GM11168 (cell line): Measurements from ENCODE around the gene SALL3.

Source experiments
- in situ Hi-C: fragments of 300-500 bp; cut with MboI; formaldehyde crosslinking; loops from one replicate; pipeline ENCODE4 v1.12.0; 2022; ENCODE audit warnings: low sequenced_read_pairs; ENCODE audit not compliant: unreplicated experiment

SALL3 gene

DNA sequence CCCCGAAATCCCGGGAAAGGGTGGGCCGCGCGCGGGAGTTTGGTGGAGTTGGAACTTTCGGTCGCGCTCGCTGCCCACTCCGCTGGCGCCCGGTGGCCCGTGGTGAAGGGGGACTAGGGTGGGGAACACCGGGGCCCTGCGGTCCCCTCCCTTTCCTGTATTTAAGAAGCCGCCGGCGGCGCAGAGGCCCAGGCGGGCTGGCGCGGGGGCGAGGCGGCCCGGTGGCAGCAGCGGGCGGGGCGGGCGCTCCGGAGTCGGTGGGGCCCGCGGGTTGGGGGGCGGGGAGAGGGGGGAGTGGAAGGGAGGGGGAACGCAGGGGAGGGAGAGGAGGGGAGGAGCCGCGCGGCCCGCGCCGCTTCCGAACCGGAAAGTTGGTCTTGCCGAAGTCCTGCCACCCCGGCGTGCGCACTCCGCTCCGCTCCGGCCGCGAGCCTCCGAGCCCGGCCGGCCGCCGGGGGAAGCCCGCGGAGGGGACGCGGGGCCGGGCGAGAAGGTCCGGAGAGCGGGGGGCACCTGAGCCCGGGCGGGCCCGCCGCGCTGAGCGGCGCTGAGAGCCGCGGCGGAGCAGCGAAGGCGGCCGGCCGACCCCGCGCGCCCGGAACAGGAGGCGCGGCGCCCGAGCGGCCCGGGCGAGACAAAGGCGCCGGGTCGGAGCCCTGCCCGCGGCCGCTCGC is 425 bp upstream of the SALL3 start:
- in situ Hi-C loops = no loop called here

DNA sequence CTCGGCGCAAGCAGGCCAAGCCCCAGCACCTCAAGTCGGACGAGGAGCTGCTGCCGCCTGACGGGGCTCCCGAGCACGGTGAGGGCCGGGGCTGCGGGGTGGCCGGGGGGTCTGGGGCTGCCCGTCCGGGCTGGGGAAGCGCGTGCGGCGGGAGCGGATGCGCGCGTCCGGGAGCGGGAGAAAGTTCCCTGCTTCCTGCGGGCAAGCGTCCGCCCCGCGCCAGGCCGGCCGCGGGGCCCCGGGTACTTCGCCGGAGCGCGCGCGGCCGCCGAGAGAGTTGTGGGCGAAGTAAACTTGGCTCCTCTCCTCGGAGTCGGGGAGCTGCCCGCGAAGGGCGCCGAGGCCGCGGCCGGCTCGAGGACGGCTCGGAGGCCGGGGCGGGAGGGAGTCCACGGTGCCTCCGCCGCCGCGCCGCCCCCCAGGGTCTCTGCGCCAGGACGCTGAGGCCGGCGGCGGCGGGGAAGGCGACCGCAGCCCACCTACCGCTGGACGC is 707 bp downstream of the SALL3 start:
- in situ Hi-C loops = no loop called here

DNA sequence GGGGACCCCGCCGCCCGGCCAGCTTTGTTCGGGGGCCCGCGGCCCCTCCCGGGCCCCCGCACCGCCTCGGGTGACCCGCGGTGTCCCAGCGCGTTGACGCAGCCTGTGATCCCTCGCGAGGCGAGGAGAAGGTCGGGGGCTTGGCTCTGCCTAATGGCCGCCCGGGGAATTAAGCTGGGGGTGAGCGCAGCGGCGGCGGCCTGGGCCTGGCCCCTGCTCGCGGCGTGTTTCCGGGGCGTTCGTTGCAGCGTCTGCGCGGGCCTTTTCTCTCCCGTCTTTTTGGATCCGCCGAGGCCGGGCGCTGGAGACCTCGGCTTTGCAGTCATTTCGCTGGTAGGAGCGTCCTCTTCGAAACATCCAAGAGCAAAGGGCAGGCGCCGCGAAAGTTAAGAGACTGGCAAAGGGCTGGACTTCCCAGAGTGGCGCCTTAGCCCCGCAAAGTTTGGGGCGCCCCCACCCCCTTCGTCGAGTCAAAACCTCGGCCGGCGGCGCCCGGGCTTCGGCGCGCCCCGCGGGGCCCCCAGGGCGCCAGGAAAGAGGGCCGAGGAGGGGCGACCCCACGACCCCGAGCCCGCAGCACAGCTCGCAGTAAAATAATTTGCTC is 1.3 kb downstream of the SALL3 start:
- in situ Hi-C loops = no loop called here

DNA sequence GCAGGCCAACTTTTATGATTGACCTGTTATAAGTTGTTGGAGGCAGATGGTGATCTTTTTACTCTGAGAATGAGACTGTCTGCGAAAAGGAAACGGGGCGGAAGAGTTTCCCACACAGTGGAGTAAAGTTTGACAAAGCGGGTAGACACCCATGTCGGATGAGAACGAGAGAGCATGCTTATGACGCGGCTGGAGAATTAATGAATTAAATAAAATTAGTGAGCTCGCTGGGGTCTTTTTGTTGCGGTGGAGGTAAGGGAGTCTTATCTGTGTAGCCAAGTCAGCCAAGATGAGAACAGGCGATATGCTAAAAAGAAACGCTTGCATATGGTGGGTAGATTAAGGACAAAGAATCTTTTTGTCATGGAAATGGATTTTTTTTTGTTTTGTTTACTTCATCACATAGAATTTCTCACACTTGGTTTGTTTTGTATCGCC is 1.8 kb downstream of the SALL3 start:
- in situ Hi-C loops = no loop called here

DNA sequence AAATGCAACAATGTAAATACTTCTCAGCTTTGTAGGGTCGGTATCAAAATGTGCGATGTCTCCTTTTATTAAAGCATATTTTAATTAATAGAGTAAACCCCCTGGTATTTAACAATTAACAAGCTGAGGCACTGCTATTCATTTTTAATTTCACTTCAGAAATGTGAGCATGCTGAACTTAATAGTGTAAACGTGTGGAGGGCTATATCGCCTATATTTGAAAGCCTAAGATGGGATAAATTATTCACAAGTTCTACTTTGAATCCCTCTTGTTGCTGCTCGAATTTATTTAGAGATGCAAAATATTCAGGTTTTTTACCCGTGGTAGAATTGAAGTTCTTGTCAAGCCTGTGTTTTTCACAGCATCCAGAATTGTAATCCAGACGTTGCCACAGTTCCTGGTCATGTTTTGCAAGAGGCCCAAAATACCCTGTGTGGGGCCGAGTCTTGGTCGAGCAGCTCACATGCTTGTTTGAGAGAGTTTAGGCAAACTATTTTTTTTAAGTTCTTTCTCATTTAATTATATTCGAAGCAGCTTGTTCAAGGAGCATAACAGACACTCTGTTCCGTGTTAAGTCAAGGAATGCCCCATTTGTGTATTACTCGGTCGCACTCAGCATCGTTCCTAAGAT is 2.5 kb downstream of the SALL3 start:
- in situ Hi-C loops = no loop called here

DNA sequence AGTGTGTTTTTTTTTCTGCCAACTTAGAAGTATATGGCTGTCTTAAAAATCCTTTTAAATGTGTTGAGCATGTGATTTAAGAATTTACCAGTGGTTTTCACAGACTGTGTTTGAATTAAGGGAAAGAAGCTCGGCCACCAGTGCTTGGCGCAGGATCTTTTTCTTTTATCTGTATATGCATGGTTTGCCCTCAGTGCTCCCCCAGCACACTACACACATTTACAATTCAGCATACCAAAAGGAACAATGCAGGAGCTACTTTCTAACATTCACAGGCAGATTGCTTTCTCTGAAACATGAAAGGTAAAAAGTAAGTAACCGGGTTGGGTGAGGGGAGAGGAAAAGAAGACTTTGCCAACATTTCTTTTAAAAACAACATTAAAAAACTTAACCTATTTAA is 3.9 kb downstream of the SALL3 start:
- in situ Hi-C loops = no loop called here

DNA sequence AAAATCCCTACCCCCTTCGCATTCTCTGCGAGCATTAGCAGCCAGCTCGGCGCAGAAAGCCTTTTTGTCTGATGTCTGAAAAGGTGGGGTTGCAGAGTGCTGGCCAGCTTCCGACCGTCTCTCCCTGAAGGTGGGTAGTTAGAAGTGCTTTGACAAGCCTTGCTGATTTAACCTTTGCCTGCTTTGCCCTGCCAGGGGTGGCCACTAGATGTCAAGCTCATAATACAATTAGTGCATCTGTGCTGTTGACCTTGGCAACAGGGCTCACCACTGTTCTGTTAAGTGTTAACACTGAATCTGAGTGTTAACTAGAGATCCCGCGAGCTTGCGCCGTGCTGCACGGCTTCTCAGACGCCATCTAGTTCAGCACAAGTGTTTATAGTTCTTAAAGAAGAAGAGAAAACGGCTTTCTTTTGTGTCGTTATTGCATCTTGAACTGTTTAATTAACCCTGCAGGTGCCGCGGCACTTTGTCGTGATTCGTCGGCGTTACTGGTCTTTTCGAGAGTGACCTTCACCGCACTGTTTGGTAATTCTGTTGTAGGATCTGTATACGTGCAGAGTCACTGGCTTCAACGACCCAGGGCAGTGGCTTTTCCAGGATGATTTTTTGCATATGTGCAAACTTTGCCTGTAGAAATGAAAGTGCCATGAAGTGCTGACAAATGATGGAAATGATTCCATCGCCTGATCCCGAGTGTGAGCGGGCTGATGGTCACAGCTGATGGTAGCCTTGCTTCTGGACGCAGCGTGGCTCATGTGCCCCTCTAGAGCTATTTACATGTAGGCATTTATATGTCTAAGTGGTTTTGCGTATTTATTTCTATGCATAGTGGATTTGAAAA is 5.5 kb downstream of the SALL3 start:
- in situ Hi-C loops = no loop called here

DNA sequence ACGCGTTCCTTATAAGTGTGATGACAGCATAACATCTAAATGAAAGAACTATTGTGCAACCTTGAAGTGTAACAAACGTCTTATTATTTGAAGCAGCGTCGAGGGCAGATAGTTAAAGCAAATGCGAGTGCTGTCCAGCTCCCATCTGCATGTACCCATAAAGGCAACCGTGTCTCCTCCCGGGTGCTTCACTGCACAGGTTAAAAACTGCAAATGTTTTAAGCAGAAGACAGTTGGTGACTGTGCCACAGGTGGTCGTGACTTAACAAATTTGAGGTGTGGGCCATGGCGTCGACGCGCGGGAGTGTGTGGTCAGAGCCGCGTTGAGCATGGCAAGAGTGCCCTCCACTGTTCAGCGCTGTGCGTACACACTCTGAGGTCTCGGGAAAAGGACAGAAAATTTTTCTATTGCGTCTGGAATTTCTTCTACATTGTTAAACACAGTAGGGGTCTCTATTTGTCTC is 6.4 kb downstream of the SALL3 start:
- in situ Hi-C loops = no loop called here

DNA sequence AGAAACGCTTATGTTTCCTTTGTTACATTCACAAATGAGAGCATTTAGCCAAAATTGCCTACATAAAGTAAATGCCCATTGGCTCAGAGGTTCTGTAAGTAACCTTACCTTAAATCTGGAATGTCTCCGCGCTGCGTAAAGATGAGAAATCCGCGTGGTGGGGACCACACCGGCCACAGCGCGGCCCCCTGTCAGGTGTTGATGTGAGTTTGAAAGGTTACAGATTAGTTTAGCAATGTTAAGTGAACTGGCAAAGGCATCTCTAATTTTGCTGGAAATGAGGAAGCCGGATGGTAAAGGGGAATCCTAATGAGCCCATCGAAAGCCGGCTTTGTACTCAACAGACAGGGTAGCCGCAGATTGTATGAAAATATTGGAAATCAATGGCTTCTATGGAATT is 11.8 kb downstream of the SALL3 start:
- in situ Hi-C loops = no loop called here

DNA sequence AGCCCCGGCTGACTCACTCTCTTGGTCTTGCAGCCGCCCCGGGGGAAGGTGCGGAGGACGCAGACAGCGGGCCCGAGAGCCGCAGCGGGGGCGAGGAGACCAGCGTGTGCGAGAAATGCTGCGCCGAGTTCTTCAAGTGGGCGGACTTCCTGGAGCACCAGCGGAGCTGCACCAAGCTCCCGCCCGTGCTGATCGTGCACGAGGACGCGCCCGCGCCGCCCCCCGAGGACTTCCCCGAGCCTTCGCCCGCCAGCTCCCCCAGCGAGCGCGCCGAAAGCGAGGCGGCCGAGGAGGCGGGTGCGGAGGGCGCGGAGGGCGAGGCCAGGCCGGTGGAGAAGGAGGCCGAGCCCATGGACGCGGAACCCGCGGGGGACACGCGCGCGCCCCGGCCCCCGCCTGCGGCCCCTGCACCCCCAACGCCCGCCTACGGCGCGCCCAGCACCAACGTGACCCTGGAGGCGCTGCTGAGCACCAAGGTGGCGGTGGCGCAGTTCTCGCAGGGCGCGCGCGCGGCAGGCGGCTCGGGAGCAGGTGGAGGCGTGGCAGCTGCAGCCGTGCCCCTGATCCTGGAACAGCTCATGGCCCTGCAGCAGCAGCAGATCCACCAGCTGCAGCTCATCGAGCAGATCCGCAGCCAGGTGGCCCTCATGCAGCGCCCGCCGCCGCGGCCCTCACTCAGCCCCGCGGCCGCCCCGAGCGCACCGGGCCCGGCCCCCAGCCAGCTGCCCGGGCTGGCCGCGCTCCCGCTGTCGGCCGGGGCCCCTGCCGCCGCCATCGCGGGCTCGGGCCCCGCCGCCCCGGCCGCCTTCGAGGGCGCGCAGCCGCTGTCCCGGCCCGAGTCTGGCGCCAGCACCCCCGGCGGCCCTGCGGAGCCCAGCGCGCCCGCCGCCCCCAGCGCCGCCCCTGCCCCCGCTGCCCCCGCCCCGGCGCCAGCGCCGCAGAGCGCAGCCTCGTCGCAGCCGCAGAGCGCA is 12.7 kb downstream of the SALL3 start:
- in situ Hi-C loops = no loop called here

DNA sequence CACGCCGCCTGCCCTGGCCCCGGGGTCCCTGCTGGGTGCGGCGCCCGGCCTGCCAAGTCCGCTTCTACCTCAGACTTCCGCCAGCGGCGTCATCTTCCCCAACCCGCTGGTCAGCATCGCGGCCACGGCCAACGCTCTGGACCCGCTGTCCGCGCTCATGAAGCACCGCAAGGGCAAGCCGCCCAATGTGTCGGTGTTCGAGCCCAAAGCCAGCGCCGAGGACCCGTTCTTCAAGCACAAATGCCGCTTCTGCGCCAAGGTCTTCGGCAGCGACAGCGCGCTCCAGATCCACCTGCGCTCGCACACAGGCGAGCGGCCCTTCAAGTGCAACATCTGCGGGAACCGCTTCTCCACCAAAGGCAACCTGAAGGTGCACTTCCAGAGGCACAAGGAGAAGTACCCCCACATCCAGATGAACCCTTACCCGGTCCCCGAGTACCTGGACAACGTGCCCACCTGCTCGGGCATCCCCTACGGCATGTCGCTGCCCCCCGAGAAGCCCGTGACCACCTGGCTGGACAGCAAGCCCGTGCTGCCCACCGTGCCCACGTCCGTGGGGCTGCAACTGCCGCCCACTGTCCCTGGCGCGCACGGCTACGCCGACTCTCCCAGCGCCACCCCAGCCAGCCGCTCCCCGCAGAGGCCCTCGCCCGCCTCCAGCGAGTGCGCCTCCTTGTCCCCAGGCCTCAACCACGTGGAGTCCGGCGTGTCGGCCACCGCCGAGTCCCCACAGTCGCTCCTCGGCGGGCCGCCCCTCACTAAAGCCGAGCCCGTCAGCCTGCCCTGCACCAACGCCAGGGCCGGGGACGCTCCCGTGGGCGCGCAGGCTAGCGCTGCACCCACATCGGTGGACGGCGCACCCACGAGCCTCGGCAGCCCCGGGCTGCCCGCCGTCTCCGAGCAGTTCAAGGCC is 13.7 kb downstream of the SALL3 start:
- in situ Hi-C loops = no loop called here

DNA sequence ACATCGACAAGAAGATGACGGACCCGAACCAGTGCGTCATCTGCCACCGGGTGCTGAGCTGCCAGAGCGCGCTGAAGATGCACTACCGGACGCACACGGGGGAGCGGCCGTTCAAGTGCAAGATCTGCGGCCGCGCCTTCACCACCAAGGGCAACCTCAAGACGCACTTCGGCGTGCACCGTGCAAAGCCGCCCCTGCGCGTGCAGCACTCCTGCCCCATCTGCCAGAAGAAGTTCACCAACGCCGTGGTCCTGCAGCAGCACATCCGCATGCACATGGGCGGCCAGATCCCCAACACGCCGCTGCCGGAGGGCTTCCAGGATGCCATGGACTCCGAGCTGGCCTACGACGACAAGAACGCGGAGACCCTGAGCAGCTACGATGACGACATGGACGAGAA is 14.4 kb downstream of the SALL3 start:
- in situ Hi-C loops = no loop called here

DNA sequence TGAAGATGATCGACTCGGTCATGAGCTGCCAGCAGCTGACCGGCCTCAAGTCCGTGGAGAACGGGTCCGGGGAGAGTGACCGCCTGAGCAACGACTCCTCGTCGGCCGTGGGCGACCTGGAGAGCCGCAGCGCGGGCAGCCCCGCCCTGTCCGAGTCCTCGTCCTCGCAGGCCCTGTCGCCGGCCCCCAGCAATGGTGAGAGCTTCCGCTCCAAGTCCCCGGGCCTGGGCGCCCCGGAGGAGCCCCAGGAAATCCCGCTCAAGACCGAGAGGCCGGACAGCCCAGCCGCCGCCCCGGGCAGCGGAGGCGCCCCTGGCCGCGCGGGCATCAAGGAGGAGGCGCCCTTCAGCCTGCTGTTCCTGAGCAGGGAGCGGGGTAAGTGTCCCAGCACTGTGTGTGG is 14.9 kb downstream of the SALL3 start:
- in situ Hi-C loops = no loop called here

DNA sequence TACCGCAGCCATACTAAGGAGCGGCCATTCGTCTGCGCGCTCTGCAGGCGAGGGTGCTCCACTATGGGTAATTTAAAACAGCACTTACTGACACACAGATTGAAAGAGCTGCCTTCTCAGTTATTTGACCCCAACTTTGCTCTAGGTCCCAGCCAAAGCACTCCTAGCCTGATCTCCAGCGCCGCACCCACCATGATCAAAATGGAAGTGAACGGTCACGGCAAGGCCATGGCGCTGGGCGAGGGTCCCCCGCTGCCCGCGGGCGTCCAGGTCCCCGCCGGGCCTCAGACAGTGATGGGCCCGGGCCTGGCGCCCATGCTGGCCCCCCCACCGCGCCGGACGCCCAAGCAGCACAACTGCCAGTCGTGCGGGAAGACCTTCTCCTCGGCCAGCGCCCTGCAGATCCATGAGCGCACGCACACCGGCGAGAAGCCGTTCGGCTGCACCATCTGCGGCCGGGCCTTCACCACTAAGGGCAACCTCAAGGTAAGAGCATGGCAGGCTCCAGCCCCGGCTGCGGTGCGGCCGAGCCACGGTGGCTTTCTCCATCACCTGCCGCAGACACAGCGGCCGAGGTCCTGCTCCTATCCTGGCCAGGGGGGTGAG is 15.5 kb downstream of the SALL3 start:
- in situ Hi-C loops = no loop called here

DNA sequence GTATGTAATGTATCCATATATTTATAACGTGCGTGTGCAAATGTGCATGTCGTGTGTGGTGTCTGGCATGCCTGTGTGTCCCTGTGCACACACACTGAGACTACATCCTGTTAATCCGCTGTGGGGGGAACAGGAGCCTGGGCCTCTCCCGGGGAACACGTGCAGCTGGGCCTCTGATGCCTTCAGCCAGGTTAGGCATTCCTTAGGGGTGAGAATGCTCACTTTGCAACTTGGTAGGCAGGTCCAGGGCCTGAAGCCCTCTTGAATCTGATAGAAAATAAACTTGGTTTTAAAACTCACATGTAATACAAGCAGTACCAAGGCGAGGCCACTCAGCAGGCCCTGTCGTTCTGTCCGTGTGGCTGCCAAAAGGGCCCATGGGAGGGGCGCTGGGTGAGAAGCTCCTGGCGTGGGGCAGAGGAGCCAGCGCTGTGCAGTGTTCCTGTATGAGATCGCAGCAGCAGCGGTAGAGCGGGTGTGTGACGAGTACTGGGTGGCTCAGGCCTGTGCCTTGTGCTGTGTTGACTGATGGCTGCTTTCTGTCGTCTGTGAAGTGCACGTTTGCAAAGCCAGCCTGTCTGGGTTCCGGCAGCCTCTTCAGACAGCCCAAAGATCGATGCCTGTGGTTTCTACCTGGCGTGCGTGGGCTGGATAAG is 16.2 kb downstream of the SALL3 start:
- in situ Hi-C loops = no loop called here

DNA sequence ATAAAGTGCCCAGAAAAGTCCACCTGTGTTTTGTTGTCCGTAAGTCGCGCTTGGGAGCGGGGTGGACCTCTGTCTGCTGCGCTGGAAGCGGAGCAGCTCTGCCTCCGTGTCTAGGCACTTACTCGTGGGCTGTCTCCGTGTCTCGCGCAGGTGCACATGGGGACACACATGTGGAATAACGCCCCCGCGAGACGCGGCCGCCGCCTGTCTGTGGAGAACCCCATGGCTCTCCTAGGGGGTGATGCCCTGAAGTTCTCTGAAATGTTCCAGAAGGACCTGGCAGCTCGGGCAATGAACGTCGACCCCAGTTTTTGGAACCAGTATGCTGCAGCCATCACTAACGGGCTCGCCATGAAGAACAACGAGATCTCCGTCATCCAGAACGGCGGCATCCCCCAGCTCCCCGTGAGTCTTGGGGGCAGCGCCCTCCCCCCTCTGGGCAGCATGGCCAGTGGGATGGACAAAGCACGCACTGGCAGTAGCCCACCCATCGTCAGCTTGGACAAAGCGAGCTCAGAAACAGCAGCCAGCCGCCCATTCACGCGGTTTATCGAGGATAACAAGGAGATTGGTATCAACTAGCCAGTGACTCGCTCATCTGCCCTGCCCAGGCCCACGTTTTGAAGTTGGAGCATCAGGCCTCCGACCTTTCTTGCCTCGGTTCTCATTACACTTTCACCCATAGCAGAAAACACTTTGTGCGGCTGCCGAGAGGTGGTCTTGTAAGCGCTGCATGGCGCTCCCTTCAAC is 17.3 kb downstream of the SALL3 start:
- in situ Hi-C loops = no loop called here
